GM21423 (cell line): ENCODE results near the gene MFAP2.

Experiments
- ATAC-seq: cut with Tn5 transposase; IDR thresholded peaks from one replicate; pipeline ENCODE4 v1.9.1; 2021; ENCODE audit warnings: mild to moderate bottlenecking, moderate library complexity; ENCODE audit not compliant: unreplicated experiment

The MFAP2 gene

DNA sequence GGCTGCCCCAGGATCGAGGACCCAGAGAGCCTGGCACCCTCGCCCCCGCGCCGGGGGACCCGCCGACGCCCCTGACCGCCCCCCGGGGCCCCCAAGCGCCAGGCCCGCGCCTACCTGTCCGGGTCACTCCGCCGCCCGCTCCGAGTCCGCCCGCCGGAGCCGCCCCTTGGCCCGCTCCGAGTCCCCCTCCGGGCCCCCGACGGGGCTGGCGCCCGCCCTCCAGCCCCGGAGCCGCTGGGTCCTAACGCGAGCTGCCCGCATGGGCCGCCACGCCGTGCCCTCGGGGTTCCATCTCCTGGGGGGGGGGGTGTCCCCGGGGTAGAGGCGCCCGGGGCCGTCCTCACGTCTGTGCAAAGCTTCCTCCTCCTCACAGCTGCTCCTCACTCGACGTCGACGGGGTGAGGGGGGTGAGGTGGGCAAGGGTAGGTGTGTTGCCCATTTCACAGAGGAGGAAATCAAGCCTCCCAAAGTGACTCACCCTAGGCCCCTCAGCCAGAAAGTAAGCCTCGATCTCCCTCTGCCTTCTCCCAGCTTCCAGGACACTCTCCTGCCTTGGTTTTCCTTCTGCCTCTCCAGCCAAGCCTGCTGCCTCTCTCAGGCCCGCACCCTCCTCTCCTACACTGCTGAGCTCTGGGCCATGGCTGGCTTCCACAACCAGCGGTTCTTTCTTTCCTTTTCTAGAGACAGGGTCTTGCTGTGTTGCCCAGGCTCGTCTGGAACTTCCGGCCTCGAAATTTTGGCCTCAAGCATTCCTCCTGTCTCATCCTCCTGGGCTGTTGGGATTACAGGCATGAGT is at the start of gene MFAP2:
MFAP2 (minus strand) TSS at position 148 of the 796 bp plus-strand sequence. CDS start 2,347 bp downstream, outside the sequence.
- no peak for ATAC-seq

DNA sequence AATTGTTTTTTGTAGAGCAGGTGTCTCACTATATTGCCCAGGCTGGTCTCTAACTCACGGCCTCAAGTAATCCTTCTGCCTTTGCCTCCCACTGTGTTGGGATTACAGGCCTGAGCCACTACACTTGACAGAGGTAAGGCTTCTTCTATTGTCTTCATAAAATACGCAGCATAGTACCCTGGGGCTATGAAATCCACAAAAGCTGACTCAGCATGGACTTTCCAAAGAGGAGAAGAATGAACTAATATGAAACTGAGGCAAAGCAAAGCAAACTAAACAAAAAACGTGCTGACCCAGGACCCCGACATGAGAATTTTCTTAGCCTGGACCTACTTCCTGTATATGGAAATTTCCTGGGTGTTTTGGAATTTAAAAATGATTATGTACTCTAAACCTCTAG is 49.8 kb upstream of the MFAP2 start:
- ATAC-seq = no peak

DNA sequence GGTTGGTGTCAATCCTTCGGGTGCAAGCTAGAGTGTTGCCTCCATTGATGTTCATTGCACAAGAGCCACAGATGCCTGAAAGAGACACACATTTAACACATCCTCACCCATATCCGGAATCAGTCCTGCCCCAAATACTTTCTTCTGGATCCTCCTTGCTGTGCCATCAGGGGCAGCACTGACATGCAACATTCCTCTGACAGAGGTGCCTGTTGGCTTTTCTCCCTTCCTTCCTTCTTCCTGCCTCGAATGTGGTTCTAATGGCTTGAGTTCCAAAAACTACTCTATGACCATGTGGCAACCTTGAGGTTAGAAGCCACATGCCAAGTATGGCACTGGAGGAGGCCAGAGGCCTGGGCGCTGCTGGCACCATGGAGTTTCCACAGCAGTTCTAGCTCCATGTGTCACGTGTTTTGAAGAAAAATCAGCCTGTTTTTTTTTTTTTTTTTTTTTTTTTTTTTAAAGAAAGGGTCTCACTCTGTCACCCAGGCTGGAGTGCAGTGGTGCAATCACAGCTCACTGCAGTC is 48.3 kb upstream of the MFAP2 start:
- ATAC-seq = no peak

GRCh38 chr1:17027900-17028299 is 47.5 kb upstream of the MFAP2 start:
- ATAC-seq = no peak

GRCh38 chr1:17027403-17027802 is 47.0 kb upstream of the MFAP2 start:
- ATAC-seq = no peak

- no peak for ATAC-seq
Observed at GRCh38 chr1:17024721-17025120, 44.3 kb upstream of the MFAP2 start.

DNA sequence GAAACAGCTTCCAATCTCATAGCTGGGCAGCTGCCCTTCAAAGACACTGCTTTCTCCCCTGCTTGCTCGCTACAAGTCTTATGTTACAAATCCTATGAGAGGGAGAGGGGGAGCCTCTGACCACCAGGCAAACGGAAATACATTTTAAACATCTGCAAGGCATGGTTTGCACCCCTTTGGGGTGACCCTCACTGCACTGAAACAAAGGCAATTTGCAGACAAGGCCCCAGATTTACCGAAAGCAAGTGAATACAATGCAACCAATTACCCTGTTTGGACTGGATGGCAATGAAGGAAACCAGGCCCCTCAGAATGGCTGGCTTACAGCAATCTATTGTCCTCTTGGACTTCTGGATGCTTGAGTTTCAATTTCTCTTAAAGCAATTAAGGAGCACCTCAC is 43.2 kb upstream of the MFAP2 start:
- no peak for ATAC-seq

DNA sequence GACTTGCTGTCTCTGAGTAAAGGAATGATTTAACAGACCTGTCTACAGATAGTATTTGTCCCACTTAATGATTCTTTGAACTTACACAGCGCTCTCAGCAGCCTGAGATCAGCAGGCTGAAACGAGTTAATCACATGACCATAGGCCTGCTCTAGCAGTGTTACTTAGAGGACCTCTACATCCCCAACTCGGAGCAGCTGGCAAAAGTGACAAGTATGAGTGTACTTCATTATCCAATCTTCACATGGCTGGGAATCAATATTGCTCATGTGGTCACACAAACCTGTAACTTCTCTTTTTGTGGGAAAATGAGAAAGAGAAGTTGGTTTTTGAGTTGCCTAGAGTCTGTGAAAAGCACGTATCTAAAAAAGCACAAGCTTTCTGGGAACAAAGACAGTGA is 42.7 kb upstream of the MFAP2 start:
- ATAC-seq = no peak

DNA sequence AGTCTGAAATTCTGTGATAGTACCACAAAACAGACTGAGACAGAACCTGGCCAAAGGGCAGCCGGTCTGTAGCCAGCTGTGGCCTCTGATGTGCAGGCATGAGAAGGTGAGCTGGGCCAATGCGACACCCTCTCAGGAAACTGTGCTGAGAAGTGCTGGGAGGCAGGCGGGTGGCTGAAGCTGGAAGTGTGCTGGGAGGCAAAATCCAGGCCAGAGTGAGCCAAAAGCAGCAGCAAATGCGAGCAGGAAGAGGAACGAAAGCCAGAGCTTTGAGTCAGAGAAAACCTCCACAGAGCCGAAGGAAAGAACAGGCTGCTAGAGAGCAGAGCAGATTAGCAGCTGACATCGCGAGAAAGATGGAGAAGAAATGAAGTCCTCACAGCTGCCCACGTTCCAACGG is 41.5 kb upstream of the MFAP2 start:
- no peak for ATAC-seq

DNA sequence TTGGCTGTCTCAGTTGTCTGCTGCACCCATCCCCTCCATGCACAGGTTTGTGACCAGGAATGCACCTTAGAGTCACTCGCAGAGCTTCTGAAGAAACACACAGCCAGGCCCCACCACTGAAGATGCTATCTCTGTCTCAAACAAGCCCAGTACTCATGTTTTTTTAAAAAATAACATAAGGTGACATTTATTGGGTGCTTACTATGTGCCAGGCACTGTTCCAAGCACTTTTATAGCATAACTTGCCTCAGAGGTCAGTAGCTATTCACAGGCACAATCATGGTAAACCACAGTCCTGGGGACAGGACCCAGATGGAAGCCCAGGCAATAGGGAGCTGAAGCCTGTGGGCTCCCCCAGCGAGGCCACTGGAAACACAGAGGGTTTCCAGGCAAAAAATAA is 40.1 kb upstream of the MFAP2 start:
- no peak for ATAC-seq

GRCh38 chr1:17018849-17019248 is 38.4 kb upstream of the MFAP2 start:
- ATAC-seq = peak; percentile 52

GRCh38 chr1:17017435-17017834 is 37.0 kb upstream of the MFAP2 start:
- ATAC-seq = no peak

DNA sequence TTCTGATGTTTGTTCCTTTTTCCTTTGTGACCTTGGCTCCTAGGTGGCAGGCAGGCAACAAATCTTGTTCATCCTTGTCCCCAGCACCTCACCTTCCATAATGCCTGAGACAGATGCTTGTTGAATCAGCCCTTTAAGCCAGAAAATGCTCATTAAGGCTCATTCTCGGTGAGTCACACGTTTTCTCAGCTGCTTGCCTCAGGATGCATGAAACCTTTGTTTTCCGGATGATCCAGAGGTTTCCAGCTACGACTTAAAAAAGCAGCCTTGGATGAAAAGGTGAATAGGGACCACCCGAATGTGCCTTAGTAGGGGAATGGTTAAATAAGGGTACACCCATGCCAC is 35.9 kb upstream of the MFAP2 start:
- ATAC-seq = no peak

- ATAC-seq = no peak
Observed at GRCh38 chr1:17014671-17015567, 34.5 kb upstream of the MFAP2 start.

- no peak for ATAC-seq
Observed at GRCh38 chr1:17013491-17014320, 33.3 kb upstream of the MFAP2 start.

- no peak for ATAC-seq
Observed at GRCh38 chr1:17012775-17013490, 32.5 kb upstream of the MFAP2 start.

DNA sequence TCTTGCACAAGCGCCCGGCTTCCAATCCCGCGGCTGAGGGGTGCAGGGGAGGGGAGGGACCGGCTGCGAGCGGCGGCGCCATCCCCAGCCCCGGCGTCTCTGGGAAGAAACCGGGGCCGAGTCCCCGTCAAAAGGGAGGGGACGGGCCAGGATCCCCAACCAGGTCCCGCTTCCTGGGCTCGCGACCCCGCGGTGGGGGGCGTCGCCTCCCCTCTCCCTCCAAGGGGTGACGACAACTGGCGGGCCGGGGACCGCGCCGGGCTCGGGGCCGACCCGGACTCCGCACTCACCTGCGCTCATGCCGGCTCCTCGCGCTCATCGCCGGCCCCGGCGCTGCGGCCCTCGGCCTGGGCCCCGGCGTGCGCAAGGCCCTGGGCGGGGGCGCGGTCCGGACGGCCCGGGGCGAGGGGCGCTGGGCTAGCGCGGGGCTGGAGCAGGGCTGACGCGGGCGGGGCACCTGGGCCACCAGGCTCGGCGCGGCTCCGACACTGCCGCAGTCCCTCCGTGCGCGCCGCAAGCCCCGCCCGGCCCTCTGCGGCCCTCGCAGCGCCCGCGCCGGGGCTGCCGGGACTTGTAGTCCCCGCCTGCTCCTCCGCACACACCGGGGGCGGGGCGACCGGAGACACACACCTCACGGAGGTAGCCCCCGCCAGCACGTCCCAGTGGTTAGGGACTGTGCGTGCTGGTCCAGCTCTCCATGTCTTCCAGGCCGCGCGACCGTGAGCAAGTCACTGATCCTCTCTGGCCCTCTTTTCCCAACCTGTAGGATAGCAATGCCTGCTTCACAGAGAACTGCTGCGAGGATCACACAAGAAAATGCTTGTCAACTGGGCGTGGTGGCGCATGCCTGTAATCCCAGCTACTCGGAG is 31.3 kb upstream of the MFAP2 start, which contains the start of gene ATP13A2:
ATP13A2 (minus strand) TSS at position 490 of the 869 bp plus-strand sequence; CDS start at position 300, 190 bp downstream.
- ATAC-seq = peak; percentile 91

GRCh38 chr1:17011092-17011438 is 30.6 kb upstream of the MFAP2 start:
- ATAC-seq = no peak

- no peak for ATAC-seq
Observed at GRCh38 chr1:17009706-17010105, 29.3 kb upstream of the MFAP2 start.
